IPS-NIHi11 (cell line): ENCODE data around the gene TPSB2.
A peak's percentile ranks its signal among the peaks of the same experiment; 100 is the strongest.
"Not testable (repeated sequence)": the region's sequence is repeated elsewhere in the genome, so short reads cannot be mapped to it uniquely, and the experiment has no call there.

ENCODE experiments used
- DNase-seq: peaks from one replicate; pipeline ENCODE4 v3.0.0; 2012; ENCODE audit warnings: mixed read lengths, low spot score

The TPSB2 gene

DNA sequence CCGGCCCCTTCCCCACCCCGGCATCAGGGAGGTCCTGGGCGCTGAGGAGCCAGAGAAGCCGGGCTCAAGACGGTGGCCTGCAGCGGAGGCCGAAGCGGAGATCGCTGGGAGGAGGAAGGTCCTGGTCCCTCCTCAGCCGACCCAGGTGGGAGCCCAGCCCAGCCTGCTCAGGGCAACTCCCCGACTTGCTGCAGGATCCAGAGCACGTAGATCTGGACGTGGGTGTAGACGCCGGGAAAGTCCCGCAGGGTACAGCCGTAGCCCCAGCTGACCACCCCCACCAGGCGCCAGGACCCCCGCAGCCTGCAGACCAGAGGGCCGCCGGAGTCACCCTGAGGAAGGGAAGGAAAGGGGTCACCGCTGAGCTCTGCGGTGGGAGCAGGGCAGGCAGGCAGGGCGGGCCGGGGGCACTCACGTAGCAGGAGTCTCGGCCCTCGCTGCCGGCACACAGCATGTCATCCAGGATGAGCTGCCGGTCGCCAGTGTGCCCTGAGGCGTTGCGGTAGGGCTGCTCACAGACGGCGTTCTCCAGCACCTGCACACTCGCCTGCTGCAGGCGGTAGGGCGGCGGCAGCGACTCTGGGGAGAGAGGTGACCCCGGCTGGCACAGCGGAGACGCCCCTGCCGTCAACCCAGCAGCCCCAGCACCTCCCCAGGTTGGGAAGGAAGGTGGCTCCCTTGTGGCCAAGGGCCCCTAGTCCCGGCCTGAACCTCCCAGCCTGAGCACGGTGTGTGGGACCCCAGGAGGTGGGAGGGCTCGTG lies 31.3 kb upstream of the TPSB2 start:
- no peak for DNase-seq

DNA sequence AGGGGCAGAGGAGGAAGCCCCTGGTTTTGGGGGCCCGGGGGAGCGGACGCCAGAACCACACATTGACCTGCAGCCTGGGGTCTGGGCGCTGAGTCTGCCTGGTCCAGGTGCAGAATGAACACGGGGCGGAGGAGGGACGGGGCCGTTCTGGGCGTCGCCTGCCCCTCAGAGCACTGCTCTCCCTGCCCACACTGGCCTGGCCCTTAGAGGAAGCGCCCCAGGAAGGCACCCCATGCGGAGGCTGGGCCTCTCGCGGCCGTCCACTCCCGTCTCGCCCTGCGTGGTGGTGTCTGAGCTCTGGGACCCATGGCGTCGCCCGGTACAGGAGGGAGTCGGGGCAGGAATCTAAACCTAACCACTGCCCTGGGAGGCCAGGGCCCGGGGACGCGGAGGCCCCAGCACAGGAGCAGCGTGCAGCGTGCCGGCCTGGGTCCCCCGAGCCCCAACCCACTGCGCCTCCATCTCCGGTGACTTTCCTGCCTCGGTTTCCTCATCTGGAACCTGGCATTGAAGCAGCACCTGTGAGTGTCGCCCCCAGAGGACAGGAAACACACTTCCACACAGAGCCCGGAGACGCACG lies 30.2 kb upstream of the TPSB2 start:
- DNase-seq = no peak

DNA sequence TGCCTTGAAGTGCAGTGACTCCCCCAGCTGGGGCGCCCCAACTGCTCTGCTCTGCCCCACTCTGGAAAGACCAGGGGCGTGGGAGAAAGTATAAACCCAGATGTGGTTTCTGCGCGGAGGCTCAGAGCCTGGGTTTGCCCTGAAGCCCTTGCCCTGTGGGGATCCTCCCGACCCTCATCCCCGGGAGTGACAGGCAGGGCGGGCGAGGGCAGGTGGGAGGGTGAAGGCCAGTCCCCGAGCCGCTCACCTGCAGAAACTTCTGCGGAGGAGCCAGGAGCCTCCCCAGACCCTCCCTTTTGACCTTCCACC lies 29.7 kb upstream of the TPSB2 start:
- DNase-seq = no peak

DNA sequence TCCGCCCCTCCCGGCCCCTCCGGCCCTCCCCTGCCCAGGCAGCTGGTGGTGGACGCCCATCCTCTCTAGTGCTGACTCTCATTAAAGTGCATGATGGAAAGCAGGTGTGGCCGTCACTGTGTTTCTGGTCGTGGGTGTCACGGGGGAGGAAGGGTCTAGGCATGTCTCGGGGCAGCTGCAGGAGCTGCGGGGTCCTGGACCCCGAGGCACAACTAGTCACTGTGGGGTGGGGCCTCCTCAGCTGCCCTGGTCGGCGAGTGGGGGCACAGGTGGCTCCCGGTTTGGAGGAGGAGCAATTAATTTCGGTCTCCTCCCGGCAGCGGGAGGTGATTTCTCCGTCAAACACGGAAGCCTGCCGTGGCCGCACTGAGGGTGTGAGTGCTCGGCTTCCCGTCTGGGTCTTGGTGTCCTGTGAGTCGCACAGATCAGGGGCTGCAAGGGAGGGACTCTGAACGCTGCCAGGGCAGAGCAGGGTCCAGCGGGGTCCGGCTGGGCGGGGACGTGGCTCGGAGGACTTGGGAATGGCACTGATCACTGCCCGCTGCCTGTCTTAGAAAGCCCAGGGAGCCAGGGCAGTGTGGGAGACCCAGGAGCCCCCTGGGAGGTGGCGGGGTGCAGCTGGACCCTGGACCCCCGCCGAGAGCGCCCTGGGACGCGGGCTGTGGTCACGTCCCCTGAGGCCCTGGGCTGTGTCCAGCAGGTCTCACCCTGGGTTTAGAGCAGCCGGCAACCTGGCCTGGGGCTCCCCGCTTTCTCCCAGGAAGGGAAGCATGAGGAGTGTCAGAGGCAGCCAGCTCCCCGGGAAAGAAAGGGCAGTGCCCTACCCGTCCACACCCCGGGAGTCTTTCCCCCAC lies 29.1 kb upstream of the TPSB2 start:
- DNase-seq = peak; percentile 35

DNA sequence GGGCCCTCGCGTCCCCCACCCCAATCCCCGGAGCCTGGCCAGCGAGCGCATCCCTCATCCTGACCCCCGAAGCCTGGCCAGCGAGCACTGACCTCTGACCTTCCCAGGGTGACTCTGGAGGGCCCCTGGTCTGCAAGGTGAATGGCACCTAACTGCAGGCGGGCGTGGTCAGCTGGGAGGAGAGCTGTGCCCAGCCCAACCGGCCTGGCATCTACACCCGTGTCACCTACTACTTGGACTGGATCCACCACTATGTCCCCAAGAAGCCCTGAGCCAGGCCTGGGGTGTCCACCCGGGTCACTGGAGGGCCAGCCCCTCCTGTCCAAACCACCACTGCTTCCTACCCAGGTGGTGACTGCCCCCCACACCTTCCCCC lies 28.2 kb upstream of the TPSB2 start:
- DNase-seq = no peak

DNA sequence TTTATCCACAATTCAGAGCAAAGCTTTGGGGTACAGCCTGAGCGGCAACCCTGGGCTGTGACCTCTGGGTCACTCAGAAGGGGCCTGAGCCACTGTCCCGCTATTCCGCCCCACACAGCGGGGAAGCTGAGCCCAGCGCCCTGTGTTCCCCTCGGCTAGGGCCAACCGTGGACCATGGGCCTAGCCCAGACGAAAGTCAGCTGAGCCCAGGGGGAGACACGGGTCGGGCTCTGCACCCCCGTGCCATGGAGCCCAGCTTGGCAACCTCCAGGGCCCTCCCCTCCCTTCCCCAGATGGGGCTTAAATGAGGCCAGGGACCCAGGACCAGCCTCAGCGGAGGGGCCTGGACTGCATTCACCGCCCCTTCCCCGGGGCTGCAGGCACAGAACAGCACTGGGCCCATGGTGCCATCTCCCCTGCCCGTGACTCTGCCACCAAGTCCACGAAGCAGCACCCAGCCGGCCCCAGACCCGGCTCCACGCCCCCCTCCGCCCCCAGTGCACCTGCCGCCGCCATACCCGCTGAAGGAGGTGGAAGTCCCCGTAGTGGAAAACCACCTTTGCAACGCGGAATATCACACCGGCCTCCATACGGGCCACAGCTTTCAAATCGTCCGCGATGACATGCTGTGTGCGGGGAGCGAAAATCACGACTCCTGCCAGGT lies 27.7 kb upstream of the TPSB2 start:
- DNase-seq = no peak

DNA sequence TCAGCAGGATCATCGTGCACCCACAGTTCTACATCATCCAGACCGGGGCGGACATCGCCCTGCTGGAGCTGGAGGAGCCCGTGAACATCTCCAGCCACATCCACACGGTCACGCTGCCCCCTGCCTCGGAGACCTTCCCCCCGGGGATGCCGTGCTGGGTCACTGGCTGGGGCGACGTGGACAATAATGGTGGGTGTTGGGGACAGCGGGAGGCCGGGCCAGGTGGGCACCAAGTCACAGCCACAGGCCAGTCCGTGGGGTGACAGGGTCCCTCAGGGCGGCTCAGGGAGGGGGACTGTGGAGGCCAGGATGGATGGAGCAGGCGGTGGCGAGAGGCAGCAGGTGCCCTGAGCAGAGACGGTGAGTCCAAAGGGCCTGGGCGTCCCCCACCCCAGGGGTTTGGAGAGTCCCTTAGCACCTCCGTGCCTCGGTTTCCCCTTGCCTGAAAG lies 26.9 kb upstream of the TPSB2 start:
- no peak for DNase-seq

DNA sequence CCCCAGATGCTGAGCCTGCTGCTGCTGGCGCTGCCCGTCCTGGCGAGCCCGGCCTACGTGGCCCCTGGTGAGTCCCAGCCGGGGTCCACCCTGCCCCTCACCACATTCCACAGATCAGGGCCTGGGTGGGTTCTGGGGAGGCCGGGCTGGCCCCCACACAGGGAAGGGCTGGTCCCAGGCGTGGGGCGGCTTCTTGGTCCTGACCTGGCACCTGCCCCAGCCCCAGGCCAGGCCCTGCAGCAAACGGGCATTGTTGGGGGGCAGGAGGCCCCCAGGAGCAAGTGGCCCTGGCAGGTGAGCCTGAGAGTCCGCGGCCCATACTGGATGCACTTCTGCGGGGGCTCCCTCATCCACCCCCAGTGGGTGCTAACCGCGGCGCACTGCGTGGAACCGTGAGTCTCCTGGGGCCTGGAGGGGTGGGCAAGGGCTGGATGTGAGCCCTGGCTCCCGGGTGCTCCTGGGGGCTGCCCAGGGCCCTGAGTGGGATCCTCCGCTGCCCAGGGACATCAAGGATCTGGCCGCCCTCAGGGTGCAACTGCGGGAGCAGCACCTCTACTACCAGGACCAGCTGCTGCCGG lies 26.4 kb upstream of the TPSB2 start:
- DNase-seq = not testable (repeated sequence)

DNA sequence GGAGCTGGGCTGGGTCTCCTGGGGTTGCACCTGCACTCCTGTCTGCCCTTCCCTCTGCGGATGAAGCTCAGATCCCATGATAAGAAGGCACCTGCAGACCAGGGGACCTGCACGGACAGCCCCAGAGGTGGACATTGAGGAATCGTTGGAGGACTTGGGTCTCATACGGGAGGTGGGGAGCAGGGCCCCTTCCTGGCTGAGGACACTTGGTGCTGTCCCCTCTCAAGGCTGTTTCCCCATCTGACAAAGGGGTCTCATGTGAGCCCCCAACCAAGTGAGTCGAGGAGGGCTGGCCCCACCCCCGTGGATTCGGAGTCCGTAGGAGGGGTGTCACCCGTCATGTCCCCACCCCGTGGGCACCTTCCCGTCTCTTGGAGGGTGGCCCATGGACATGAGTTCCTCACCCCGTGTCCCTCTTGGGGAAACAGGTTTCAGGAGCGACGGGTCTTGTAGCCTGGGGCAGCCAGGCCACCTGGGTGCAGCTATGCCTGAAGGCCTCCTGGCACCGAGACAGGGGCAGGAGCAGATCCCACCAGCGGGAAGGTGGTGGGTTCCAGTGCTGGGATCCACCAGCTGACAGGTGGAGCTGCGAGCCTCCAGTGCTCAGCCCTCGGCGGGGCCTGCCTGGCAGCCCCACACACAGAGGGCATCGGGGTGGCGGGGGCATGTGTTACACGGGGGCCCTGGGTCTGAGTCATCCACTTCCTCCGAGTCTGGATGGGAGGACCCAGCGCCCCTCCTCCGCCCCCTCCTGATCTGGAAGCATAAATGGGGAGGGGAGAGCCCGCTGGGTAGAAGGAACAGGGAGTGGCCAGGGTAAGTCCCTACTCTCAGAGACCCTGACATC lies 25.5 kb upstream of the TPSB2 start, which contains the start of gene TPSD1:
Gene TPSD1 (plus strand): TSS at position 794 of the 847 bp plus-strand sequence. CDS start 212 bp downstream, outside the sequence.
- DNase-seq = not testable (repeated sequence)

DNA sequence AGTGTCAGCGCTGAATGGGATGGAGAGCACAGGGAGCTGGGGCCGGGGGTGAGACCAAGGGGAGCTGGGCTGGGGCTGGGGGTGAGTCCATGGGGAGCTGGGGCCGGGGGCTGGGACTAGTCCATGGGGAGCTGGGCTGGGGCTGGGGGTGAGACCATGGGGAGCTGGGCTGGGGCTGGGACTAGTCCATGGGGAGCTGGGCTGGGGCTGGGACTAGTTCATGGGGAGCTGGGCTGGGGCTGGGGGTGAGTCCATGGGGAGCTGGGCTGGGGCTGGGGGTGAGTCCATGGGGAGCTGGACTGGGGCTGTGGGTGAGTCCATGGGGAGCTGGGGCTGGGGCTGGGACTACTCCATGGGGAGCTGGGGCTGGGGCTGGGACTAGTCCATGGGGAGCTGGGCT lies 24.8 kb upstream of the TPSB2 start:
- DNase-seq = not testable (repeated sequence)

DNA sequence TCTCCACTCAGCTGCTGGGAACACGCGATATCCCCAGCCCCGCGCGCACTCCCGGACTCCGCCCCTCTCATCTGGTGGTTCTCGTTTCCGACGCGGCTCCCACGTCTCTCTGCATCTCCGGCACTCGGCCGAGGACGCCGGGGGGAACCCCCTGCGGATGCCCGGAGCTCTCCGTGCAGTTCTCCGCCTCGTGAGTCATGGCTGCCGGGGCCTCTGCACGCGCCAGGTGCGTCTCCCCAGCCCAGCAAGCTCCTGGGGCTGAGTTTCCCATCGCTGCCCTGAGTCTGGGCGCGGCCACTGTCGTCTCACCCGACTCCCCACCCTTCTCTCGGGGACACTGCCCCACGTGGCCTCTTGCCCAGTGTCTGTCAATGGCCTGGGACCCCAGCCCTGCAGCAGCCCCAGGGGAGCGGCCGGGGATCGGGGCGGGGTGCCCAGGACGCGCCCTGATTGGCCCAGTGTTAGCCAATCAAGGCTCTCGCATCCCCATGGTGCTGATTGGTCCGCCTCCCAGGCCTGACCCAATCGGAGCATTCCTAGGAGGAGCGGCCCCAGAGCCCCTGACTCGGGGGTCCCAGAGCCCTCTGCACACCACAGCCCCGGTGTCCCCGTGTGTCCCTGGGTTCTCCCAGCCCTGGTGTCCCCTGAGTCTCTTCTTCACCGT lies 23.8 kb upstream of the TPSB2 start:
- DNase-seq = not testable (repeated sequence)

DNA sequence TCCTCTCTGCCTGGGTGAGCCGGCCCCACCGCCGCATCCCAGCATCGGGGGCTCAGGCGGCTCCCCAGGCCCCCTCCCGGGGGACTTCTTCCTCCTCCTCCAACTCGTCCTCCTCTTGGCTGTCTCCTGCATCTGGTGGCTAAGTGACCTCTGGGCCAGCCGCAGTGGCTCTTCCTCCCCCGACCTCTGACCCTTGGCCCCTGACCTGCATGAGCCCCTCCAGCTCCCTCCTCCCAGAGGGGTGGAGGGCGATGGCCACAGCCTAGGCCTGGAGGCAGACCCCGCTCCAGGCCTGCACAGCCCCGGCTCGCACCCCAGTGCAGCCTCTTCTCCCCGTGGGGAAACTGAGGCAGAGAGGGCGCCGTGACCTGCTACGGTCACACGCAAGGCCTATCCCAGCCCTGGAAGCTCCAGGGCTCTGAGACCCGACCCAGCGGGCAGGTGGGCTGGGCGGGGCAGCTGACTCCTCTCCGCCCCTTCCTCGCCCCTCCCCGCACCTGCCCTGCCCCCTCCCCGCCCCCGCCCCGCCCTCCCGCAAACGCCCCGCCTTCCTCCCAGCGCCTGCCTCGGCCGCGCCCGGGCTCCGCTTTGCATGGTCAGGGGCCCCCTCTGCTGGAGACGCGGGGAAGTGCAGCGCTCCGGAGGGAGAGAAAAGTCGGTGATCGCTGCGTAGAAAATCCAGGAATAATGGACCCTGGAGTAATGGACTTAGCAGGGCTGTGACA lies 19.2 kb upstream of the TPSB2 start:
- not testable (repeated sequence) for DNase-seq

DNA sequence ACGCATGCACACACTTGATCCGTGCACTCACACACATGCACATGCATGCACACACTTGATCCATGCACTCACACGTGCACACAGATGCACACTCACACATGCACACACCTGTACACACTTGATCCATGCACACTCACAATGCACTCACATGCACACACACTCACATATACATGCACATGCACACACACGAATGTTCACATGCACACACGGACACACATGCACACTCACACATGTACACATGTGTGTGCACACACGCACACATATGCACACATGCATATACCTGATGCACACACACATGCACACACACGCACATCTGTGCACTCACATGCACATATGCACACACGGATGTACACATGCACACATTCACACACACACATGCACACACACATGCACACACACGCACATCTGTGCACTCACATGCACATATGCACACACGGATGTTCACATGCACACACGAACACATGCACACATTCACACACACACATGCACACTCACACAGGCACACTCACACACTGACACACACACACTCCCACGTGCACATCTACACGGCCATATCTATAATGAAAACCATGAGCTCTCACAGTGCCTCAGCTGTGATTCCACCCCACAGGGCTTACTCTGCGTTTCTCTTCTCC lies 18.0 kb upstream of the TPSB2 start:
- not testable (repeated sequence) for DNase-seq

DNA sequence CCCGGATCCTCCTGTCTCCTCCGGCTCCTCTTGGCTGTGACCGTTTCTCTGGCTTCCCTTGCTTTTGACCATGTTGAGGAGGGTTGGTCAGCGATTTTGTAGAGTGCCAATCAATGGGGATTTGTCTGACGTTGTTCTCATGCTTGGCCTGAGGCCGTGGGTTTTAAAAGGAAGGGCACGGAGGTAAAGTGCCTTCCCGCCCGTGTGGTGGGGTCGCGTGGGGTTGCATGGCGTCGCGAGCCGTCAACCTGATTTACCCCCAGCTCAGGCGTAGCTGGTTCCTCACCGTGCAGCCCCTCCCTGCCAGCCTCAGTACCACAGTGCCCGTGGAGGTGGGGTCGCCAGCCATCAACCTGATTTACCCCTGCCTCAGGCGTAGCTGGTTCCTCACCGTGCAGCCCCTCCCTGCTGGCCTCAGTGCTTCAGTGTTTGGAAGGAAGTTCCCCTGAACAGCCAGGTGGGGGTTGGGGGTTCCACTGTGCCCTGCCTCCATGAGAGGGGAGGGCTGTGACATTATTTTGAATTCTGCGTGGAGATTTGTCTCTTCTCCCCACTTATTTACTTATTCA lies 15.6 kb upstream of the TPSB2 start:
- DNase-seq = peak; percentile 9

DNA sequence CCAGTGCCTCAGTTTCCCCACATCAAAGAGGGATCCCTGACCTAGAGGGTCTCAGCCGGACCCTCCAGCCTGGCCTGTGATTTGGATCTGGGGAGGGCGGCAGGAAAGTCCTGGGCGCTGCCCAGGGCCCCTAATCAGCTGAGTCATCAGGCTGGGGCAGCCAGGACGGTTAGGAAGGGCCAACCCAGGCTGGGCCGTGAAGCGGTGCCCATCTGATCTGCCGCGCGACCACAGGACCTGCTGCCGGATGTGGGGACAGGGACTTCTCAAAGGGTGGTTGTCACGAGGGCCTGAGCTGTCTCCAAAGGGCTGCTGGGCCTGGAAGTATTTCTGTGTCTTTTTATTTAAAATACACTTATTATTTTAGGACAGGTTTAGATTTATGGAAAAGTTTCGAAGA lies 14.9 kb upstream of the TPSB2 start:
- DNase-seq = peak; percentile 0

DNA sequence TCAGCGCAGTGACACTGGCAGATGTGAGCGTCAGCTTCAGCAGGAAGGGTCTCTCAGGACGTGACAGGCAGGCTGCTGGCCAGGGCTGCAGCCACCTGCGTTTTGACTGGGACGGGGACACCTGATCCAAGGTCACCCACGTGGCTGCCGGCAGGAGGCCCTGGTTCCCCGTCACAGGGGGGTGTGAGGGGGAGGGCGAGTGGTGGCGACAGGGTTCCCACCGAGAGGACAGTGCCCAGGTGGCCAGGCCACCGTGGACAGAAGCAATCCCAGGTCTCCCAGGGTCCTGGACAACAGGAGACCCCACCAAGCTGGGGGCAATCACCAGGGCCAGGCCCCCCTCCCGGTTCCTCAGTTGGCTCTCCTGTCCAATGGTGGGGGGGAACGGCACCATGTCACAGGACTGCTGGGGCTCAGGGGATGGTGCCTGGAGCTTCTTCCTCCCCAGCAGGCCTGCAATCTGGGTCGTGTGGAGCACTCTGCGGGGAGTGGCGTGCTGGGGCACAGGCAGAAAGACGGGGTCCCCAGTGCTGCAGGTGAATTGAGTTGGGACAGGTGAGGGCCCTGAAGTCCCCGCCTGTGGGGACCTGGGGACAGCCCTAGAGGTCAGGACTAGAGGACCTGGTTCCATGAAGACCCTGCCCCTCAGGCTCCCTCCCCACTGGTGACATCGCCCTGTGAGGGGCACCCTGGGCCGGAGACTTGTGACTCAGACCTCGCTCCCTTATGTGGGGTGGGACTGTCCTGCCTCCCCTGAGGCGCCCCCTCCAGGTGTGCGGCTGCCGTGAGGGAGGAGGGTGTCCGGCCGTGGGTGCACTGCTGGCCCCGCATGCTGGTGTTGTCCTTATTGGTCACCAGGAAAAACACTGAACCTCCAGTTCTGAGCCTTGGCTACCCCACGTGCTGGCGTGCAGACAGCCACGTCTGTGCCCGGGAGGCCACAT lies 14.2 kb upstream of the TPSB2 start:
- not testable (repeated sequence) for DNase-seq

DNA sequence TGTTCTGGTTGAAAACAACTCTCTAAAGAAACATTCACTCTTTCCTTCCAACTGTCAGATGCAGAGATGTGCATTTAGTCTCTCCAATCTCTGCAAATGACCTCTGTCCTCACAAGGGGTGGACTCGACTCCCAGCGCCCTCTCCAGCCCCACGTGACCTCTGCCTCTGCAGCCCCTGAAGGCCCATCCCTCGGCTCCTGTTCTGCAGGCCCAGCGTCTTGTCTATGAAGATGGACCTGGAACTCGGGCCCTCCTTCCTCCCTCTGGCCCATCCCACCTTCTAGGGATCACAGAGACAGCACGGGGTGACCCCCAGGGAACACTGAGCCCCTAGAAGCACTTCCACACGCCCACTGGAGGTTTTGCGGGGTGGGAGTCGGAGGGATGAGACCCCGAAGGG lies 13.4 kb upstream of the TPSB2 start:
- DNase-seq = not testable (repeated sequence)

DNA sequence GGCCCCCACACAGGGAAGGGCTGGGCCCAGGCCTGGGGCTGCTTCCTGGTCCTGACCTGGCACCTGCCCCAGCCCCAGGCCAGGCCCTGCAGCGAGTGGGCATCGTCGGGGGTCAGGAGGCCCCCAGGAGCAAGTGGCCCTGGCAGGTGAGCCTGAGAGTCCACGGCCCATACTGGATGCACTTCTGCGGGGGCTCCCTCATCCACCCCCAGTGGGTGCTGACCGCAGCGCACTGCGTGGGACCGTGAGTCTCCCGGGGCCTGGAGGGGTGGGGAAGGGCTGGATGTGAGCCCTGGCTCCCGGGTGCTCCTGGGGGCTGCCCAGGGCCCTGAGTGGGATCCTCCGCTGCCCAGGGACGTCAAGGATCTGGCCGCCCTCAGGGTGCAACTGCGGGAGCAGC lies 11.1 kb upstream of the TPSB2 start:
- not testable (repeated sequence) for DNase-seq
